HG03064 (cell line): Measurements from ENCODE around the gene RARS2.

Experiments
- ATAC-seq: cut with Tn5 transposase; IDR thresholded peaks from one replicate; pipeline ENCODE4 v1.9.1; 2021; ENCODE audit warnings: low read depth; ENCODE audit not compliant: unreplicated experiment

The RARS2 gene

DNA sequence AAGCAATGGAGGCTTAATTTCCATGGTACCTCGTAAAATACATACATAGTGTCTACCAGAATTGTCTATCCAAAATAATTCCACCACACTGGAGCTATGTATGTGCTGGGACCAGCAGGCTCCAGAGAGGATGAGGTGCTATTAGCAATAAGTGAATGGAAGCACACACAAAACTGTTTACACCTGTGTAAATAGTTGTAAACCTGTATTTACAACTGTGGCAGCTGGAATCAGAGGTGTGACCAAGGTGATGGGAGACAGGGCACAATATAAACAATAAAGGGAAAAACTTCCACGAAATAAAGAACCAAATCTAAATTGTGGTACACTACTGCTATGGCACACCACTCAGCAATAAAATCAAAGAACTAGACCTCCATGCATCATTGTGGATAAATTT is 14.4 kb downstream of the RARS2 start:
- ATAC-seq = no peak

DNA sequence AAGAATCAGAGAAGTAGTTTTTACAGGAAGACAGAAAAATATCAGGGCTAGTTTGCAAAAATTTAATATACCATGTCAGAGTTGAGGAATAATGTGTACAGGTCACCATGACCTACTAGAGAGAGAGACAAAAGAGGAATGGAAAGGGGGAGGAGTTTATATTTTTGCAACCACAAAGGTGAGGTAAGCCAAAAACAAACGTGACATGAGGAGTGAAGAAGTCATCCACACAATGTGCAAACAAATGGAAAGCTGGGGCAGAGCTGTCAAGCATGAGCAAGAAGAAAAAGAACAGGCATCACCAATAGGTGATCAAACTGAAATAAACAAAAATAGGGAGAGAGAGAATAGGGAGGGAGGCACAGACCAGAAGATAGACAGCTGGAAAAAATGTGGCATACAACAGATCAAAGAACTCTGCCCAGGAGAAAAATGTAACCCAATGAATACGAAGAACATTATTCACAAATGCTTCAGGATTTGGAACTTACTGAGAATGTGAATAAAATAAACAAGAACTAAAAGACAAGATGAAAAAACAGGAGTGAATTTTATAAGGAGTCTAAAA is 15.5 kb downstream of the RARS2 start:
- no peak for ATAC-seq

DNA sequence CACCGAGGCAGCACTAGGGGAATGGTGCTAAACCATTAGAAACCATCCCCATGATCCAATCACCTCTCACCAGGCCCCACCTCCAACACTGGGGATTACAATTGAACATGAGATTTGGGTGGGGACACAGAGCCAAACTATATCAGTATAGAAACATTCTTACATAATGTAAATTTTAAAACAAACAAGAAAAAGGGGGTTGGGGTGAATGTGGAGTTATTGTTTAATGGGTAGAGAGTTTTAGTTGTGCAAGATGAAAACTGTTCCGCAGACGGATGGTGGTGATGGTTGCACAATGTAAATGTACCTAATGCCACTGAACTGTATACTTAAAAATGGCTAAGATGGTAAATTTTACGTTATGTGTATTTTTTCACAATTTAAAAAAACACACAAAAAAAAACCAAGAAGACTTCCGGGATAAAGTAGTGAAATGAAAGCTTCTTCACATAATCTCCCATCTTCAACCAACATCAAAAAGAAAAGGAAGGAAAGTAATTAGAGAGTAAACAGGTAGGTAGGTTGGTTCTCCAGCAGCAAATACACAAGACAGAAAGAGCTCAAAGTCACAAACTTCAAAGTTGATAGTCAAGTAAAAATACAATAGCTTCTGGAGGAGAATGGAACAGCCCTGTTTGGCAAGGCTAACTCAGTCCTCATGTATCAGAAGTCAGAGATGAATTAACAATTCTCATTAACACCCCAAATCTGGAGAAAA is 16.3 kb downstream of the RARS2 start:
- ATAC-seq = no peak

DNA sequence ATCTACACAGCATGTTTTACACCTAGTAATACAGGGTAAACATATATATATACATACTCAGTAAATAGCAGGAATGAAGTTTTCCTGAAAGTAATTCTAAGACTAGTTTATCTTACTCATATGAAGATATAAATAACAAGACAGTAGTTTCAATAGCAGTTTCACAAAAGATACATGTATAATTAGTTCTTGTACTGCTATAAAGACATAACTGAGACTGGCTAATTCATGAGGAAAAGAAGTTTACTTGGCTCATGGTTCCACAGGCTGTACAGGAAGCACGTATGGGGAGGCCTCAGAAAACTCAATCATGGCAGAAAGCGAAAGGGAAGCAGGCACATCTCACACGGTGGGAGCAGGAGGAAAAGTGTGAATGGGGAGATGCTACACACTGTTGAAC is 16.9 kb downstream of the RARS2 start:
- no peak for ATAC-seq

DNA sequence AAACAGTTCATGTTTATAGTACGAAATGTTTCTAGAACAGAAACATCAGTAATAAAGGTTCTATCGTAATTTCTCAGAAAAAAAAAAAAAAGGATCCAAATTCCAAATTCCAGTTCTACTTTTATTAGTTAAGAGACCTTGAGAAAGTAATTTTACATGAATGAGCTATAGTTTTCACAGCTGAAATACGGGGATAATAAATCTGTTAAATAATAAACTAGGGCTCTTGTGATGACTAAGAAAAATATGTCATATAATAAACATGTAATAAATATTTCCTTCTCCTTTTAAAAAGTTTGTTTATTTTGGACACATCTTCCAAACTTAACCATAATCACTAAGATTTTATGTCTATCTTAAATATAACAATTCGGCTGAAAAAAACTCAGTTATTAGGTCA is 17.8 kb downstream of the RARS2 start:
- ATAC-seq = no peak

DNA sequence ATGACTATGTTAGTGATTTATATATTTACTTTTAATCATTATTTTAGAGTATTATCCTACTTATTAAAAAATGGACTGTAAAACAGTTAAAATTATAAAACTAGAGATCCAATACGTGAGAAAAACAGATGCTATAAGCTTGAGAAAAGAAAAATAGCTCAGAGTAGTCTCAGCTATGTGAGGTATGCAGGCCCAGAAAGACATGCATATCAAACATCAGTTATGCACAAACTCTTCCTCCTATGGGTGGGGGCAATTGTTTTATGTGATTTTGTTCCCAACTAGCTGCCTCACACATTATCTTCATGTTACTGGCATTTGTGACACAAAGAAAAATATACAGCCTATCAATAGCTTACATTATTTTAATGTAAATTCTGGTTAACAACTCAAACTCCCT is 28.8 kb downstream of the RARS2 start:
- ATAC-seq = no peak

DNA sequence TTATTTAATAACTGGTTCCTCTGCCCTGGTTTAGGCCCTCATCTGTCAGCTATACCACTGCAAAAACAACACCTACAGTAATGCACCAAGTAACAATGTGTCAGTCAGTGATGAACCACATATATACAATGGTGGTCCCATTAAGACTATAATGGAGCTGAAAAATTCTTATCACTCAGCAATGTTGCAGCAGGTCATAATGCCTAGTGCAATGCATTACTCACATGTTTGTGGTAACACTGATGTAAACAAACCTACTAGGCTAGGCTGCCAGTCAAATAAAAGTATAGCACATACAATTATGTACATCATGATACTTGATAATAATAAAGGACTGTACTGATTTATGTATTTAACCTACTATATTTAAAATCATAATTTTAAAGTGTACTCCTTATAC is 31.3 kb downstream of the RARS2 start:
- ATAC-seq = no peak

DNA sequence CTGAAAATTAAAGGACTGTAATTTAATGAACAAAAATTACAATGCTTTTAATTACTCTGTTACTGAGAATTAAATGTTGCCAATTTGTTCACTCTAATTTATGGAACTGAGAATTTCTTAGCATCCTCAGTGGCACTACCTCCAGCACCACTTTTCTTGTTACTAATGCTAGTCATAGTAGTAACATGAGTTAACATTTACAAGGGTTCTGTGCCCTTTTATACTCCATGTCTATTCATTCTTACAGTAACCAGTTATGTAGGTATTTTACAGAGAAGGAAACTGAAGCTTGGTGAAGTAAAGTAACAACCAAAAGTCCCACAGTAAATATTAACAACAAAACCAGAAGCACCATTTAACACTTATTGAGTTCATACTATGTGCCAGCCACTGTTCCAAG is 34.3 kb downstream of the RARS2 start:
- ATAC-seq = no peak

DNA sequence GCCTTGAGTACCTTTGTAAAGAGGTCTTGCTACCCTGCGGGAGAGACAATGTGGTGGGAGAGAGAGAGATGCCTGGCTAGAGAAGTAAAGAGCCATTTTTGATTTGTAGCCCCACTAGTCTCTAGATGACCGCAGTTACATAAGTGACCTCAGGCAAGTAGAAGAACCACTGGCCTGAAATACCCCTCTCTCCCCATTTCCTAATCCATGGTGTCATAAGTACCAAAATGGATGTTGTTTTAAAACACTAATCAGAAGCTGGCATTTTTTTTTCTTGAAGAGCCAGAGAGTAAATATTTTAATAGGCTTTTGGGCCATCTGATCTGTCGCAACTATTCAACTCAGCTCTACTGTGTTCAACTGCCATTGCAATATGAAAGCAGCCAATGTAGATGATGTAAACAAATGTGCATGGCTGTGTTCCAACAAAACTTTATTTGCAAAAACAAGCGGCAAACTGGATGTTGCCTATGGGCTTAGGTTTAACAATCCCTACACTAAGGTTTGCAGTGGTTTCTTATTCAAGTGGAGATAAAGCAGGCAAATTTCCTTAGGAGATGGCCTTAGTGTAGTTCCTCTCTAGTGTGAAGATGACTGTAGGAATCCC is 36.5 kb downstream of the RARS2 start:
- ATAC-seq = no peak

DNA sequence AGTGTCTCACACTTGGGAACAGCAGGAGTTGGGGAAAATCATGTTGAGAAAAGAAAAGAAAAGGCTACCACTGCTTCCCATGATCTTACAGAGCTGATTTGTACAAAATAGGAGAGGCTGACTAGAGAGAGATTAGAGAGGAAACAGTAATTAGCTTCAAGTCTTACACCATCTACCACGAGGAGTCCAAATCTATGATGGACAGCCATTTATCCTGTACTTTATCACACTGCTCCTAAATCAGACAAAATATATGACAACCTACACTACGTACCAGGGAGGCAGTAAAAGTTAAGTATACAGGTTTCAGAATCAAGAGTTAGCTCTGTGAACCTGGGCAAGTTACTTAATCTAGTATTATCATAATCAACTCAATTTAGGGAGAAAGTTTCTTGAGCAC is 38.0 kb downstream of the RARS2 start:
- ATAC-seq = no peak

DNA sequence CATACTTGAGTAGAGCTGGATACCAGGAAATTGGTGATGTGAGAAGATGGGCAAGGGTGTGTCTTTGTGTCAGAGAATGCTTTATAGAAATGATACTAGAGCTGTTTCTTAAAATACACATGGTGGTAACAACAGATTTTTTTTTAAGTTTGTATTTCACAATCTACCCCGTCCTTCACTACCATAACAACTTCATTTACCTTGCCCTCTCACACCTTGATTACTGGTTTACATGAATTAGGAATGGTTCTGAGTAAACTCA is 45.4 kb downstream of the RARS2 start:
- ATAC-seq = no peak

DNA sequence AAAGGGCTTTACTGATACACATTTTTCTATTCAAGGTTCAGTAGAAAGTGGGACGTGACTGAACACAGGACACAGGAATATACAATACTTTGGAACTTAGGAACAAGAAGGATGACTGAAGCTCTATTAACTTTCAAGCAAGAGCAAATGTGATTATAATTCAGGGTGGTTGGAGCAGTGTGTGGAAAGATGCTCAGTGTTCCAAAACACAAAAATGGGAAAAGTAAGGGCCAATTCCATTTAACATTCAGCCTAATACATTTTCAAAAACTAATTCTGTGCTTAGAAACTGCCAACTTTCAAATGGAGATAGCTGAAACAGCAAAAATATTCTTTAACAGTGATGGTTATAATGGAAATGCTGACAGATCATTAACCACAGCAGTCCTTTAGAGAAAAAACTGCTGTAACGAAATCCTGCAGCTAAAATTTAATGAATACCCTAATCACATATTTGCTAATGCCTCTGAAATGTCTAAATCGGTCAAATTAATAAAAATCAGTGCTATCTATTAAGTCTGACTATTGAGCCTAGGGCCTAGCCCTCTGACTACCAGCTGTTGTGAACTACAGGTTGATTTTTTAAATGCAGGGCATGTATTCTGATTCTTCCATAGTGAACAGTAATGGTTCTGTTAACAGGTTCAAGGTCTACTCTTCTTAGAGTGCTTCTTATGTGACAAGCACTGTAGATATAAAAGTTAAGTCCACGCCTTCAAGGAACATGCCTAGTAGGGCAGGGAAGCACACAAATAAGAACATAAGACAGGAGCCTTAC is 45.9 kb downstream of the RARS2 start:
- no peak for ATAC-seq

DNA sequence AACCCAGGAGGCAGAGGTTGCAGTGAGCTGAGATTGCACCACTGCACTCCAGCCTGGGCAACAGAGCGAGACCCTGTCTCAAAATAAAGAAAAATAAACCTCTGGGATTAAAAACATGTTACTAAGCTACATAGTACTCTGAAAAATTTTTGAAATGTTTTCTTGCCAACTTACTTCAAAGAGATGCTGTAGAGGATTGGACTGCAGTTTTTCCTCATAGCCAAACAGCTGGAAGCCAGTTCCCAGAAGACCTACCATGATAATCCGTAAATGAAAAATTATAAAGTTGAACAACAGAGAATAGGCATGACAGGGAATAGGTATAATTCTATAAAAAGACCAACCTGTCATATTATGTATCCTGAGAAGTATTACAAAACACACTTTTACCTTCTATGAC is 48.0 kb downstream of the RARS2 start:
- ATAC-seq = no peak

DNA sequence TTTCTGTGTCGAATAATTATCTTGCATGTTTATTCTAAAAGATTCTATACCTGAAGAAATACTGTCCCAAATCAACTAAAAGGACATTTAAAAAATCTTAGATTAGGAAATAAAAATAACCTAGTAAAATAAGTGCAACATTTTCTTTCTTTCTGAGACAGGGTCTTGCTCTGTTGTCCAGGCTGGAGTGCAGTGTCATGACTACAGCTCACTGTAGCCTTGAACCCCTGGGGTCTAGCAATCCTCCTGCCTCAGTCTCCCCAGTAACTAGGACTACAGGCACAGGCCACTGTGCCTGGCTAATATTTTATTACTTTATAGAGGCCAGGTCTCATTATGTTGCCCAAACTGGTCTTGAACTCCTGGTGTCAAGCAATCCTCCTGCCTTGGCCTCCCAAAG is 48.7 kb downstream of the RARS2 start:
- ATAC-seq = no peak

DNA sequence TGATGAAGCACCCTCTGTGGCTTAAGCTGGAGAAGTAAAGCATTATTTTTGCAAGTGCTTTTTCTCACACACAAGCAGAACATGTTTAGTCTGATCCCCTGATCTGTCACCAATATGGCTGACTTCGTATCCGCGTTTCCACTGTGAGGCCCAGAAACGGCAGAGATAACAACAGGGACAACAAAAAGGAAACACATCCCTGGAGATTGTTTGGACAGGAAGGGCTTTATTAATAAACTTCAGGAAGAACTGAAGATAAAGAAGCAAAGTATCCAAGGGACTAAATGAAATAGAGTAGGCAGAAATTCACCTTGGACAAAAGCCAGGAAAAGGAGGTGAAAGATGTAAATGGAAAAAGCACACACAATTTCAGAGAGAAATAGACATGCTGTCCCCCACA is 49.2 kb downstream of the RARS2 start:
- no peak for ATAC-seq

DNA sequence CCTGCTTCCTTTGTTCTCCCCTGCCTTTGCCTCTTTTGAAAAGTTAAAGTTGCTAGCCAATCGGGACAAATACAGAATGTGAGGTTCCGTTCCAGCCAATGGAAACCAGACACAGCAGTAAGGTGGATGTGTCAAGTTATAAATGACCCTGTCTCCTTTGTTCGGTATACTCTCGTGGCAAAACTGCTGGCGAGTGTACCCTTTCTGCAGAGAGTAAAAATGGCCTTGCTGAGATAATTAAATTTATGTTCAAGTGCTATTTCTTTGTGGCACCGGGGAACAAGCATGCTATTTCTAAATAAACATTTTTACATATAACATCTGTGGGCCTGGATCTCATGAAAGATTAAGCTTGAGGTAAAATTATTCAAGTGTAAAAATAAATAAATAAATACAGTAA is 50.2 kb downstream of the RARS2 start:
- no peak for ATAC-seq

DNA sequence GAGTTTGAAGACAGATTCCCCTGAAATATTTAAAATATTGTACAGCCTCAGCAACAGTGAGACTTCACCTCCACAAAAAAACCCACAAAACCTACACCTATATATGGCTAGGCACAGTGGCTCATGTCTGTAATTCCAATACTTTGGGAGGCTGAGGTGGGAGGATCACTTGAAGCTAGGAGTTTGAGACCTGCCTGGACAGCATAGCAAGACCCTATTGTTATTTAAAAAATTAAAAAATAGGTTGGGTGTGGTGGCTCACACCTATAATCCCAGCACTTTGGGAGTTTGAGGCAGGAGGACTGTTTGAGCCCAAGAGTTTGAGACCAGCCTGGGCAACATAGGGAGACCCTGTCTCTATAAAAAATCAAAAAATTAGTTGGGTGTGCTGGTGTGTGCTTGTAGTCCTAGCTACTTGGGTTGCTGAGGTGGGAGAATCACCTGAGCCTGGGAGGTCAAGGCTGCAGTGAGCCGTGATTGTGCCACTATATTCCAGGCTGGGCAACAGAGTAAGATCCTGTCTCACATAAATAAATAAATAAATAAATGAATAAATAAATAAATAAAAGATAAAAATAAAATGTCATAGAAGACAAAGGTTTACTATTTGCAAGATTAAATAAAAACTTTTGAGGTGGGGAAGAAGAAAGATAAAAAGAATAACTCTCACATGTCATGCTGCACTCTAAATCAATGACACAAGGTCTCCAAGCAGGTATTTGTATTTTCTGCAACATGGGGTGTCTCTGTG is 51.1 kb downstream of the RARS2 start:
- ATAC-seq = no peak

DNA sequence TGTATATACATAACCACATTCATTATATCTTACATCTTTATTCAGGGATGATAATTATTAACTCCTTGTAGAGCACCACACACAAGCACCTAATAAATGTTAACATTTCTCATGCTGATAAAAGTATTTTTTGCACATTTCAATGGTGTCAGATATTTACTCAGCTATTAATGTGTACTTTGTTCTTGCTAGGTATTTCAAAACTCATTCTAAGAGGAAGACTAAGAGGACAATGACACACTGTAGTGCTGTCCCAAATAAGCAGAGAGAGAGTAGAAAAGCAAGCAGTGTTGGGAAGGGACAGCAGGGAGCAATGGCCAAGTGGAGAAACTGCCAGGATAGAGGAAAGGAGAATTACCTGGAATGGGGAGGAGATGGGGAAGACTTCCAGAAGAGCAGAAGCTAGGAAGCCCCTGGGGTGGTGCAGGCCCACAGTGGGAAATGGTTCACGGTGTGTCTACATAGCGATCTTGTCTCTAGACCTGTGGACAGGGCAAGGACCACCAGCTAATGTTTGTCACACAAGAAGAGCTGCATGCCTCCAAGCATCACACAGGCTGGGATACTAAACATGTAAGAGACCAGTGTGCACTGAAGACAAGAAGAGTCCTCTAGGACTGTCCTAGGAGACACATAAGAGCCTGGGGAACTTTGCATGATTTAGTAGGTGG is 55.3 kb downstream of the RARS2 start:
- no peak for ATAC-seq

DNA sequence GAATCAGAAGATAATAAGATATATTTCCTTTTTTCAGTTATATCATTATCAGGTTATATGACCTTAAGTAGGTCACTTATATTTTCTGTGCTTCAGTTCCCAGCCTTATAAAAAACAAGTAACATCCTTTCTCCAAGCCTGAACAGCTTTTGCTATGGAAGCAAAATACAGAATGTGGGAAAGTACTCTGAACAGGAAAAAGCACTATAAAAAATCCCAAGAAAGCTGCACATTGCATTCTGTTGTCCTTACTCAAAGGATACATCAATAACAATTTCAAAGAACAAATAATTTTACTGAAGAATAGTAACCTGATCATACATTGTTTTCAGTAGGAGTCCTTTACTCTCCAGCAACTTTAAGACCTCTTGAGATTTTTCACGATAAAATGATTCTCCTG is 60.6 kb downstream of the RARS2 start:
- ATAC-seq = no peak

DNA sequence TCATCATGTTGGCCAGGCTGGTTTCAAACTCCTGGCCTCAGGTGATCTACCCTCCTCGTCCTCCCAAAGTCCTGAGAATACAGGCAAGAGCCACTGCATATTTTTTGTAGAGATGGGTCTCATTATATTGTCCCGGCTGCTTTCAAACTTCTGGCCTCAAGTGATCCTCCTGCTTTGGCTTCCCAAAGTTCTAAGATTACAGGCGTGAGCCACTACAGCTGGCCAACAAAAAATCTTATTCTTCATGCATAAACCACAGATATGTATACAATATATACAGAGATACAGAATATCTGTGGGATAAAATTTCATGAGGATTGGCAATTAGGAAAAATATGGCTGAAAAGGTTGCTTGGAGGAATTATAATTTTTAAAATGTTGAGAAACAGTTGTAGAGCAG is 67.1 kb downstream of the RARS2 start:
- no peak for ATAC-seq

DNA sequence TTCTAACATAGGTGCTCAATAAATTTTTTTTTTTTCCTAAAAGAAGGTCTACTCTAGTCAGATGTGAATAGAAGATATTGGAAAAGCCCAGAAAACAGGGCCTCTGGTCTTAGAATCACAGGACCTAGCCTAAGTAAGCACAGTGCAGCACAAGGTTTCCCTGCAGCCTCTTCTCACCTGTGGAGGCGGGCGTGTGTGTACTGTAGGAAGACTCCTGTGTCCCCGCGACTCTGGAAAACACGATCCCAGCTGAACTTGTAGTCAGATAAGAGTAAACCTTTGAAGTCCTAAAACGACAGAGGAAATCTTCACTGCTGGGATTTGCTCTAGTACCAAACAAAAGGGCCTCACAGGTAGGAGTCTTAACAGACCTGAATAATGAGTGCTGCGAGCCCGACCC is 71.3 kb downstream of the RARS2 start:
- no peak for ATAC-seq
